ENCODE measurements around the gene ATP8A2. TPM values are rescaled to one million over a fixed set of nuclear protein-coding genes. Genes with fewer than 3 reads are reported as not detected.

ATP8A2 gene
- total RNA-seq, 2 donors from 2014 or later, result 0.41 to 1.6 TPM

DNA sequence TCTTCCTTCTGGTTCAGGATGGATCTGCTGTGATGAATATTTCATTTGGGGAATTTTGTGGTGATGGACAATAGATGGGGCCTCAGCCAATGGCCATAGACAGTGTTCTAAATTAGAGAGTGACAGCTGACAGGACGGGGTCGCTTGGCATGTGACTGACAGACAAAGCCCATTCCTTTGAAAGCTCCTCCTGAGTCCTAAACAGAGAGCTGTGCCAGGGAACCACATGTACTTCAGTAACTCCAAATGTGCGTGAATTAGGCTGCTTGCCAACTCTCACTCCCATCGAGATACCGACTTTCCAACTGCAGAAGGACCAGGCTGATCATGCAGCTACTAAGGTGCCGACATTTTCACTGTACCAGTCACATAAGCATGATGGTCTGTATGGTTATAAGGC, 492.3 kb downstream of the ATP8A2 start:
- no peak for DNase-seq (ENCODE audit: low spot score)
- TF ChIP-seq, protein P1, sequence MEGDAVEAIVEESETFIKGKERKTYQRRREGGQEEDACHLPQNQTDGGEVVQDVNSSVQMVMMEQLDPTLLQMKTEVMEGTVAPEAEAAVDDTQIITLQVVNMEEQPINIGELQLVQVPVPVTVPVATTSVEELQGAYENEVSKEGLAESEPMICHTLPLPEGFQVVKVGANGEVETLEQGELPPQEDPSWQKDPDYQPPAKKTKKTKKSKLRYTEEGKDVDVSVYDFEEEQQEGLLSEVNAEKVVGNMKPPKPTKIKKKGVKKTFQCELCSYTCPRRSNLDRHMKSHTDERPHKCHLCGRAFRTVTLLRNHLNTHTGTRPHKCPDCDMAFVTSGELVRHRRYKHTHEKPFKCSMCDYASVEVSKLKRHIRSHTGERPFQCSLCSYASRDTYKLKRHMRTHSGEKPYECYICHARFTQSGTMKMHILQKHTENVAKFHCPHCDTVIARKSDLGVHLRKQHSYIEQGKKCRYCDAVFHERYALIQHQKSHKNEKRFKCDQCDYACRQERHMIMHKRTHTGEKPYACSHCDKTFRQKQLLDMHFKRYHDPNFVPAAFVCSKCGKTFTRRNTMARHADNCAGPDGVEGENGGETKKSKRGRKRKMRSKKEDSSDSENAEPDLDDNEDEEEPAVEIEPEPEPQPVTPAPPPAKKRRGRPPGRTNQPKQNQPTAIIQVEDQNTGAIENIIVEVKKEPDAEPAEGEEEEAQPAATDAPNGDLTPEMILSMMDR (IDR thresholded peaks at IDR 0.05), result no peak
- no peaks in the 10 kb centered on the region for H3K27me3 ChIP-seq (replicated peaks; ENCODE audit: insufficient read depth)
- H3K27ac ChIP-seq, result no peak overlapping the region
- no peaks in the 10 kb centered on the region for H3K9me3 ChIP-seq
- no peaks in the 10 kb centered on the region for H3K36me3 ChIP-seq
- H3K4me3 ChIP-seq, result no peak overlapping the region
- no peak for ATAC-seq (ENCODE audit: insufficient number of reproducible peaks, low FRiP score, low read depth)
- no peaks in the 10 kb centered on the region for H3K4me1 ChIP-seq (ENCODE audit: control insufficient read depth in 1 of 2, low read depth in 2 of 2)

DNA sequence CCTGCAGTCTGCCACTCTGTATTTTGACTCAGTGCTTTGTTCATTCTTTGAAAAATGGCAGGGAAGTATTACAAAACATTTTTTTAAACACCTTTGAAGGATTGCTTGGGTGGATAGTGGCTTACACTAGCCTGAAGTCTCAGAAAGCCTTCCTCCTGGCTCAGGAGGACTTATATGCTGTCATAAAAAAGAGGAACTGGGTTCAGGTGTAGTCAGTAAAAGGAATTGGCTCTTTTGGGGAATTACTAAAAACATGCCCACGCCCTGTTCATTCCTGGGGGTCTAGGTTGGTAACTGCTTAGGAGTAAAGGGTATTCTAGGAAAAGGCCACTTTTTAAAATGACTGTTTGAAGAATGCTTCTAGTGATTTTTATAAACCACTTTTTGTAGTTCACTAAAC, 493.2 kb downstream of the ATP8A2 start:
- no peak for DNase-seq (ENCODE audit: low spot score)
- no peak overlapping the region for H3K4me3 ChIP-seq
- H3K27me3 ChIP-seq (replicated peaks; ENCODE audit: insufficient read depth), result no peaks in the 10 kb centered on the region
- H3K36me3 ChIP-seq, result no peaks in the 10 kb centered on the region
- no peak for ATAC-seq (ENCODE audit: insufficient number of reproducible peaks, low FRiP score, low read depth)
- TF ChIP-seq, protein P1 (IDR thresholded peaks at IDR 0.05), result no peak
- no peaks in the 10 kb centered on the region for H3K9me3 ChIP-seq
- H3K4me1 ChIP-seq (ENCODE audit: control insufficient read depth in 1 of 2, low read depth in 2 of 2), result no peaks in the 10 kb centered on the region
- H3K27ac ChIP-seq, result no peak overlapping the region

DNA sequence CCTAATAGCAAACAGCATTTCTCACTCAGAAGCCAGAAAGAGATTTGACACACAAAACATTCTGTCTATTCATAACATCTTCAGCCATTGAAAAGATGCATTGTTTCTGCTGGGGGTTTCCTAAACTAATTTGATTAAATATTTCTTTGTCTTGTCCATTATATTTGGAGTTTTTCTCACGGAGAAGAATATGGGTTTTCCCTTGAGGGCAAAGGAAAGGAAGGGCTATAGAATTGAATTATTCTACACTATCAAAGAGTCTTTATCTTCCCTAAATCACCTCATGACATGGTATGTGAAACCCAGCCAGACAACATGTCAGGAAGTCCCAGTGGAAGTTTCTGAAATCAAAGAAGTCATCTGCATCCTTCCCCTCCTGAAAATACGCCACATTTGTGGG, 493.6 kb downstream of the ATP8A2 start:
- H3K4me3 ChIP-seq, result no peak overlapping the region
- H3K36me3 ChIP-seq, result no peaks in the 10 kb centered on the region
- H3K9me3 ChIP-seq, result no peaks in the 10 kb centered on the region
- H3K27me3 ChIP-seq (replicated peaks; ENCODE audit: insufficient read depth), result no peaks in the 10 kb centered on the region
- DNase-seq (ENCODE audit: low spot score), result no peak
- ATAC-seq (ENCODE audit: insufficient number of reproducible peaks, low FRiP score, low read depth), result no peak
- TF ChIP-seq, protein P1 (IDR thresholded peaks at IDR 0.05), result no peak
- no peaks in the 10 kb centered on the region for H3K4me1 ChIP-seq (ENCODE audit: control insufficient read depth in 1 of 2, low read depth in 2 of 2)
- no peak overlapping the region for H3K27ac ChIP-seq

DNA sequence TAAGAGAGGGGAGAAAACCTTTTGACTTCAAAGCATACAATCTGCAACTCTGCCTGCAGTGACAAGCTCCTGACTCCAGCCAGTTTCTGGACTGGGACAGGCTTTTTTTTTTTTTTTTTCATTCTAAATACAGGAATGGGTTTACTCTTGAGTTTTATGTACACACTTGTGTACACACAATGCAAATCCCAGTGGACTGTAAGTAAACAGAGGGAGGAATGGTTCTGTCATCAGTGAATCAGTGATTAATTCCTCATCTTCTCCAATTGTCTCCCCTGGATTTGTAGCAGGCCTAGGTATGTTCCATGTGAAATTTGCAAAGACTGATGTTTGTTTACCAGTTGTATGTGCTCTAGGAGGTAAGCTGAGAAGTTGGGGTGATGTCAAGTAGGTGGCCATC, 495.3 kb downstream of the ATP8A2 start:
- no peak for ATAC-seq (ENCODE audit: insufficient number of reproducible peaks, low FRiP score, low read depth)

DNA sequence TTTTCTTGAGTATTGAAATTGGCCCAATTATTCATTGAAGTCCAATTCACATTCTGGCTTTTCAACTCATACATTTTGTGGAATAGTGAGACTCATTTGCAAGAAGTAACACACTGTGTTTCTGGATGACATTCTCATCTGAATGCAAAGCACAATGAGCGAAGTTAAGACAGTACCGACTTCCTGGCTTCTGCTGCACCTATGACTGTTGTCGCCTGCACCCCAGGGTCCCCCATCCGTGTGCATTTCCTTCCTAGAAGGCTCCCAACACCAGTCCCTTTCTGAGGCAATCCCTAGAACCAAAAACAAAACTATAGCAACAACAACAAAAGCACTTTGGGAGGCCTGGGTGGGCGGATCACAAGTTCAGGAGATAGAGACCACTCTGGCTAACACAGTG, 496.7 kb downstream of the ATP8A2 start:
- DNase-seq (ENCODE audit: low spot score), result no peak
- no peaks in the 10 kb centered on the region for H3K4me1 ChIP-seq (ENCODE audit: control insufficient read depth in 1 of 2, low read depth in 2 of 2)
- TF ChIP-seq, protein P1 (IDR thresholded peaks at IDR 0.05), result no peak
- no peak overlapping the region for H3K27ac ChIP-seq
- ATAC-seq (ENCODE audit: insufficient number of reproducible peaks, low FRiP score, low read depth), result no peak
- no peaks in the 10 kb centered on the region for H3K27me3 ChIP-seq (replicated peaks; ENCODE audit: insufficient read depth)
- H3K36me3 ChIP-seq, result no peaks in the 10 kb centered on the region
- H3K9me3 ChIP-seq, result no peaks in the 10 kb centered on the region
- no peak overlapping the region for H3K4me3 ChIP-seq

More for the DNA sequence above, 495.3 kb downstream of the ATP8A2 start:
- Histone ChIP-seq H3K36me3 (no peaks in the 10 kb centered on the region), H3K27me3 (replicated peaks; ENCODE audit: insufficient read depth) (no peaks in the 10 kb centered on the region), H3K9me3 (no peaks in the 10 kb centered on the region), H3K4me3 (no peak overlapping the region), H3K4me1 (ENCODE audit: control insufficient read depth in 1 of 2, low read depth in 2 of 2) (no peaks in the 10 kb centered on the region), H3K27ac (no peak overlapping the region)
- DNase-seq (ENCODE audit: low spot score), result no peak
- TF ChIP-seq, protein P1 (IDR thresholded peaks at IDR 0.05), result no peak
